HepG2 (cell line): ENCODE measurements around the gene FXYD6. TPM values are rescaled to one million over a fixed set of nuclear protein-coding genes. Genes with fewer than 3 reads are reported as not detected.
A peak's percentile ranks its signal among the peaks of the same experiment; 100 is the strongest.

Experiments used
- ARID2 ChIP-seq: sonication (generic); formaldehyde crosslinking; IDR thresholded peaks from 2 replicates; pipeline ENCODE4 v1.8.1; 2022; ENCODE audit warnings: mild to moderate bottlenecking, missing genetic modification reagents, borderline replicate concordance
- BORCS8-MEF2B ChIP-seq: sonication (generic); formaldehyde crosslinking; IDR thresholded peaks from 2 replicates; pipeline ENCODE4 v1.8.0; 2022; ENCODE audit warnings: mild to moderate bottlenecking, missing genetic modification reagents
- MAZ ChIP-seq, 2 experiments: sonication (generic) in 1 of 2; formaldehyde crosslinking in 1 of 2; IDR thresholded peaks; 2 replicates each; pipeline versions ENCODE4 v1.5.0 to v1.6.1; 2012 to 2020; ENCODE audit warnings: low read depth in 2 of 2, mild to moderate bottlenecking in 2 of 2, borderline replicate concordance in 1 of 2, improper control_type of control experiment in 1 of 2, low read length in 1 of 2, missing genetic modification reagents in 1 of 2, moderate library complexity in 1 of 2
- MEIS2 ChIP-seq: sonication (generic); formaldehyde crosslinking; IDR thresholded peaks from 2 replicates; pipeline ENCODE4 v1.9.0; 2021; ENCODE audit warnings: mild to moderate bottlenecking, missing genetic modification reagents
- NFATC3 ChIP-seq: sonication (generic); formaldehyde crosslinking; IDR thresholded peaks from 2 replicates; pipeline ENCODE4 v1.5.1; 2020; ENCODE audit warnings: mild to moderate bottlenecking, missing genetic modification reagents
- NR2F2 ChIP-seq: IDR thresholded peaks from 2 replicates; pipeline ENCODE4 v1.6.1; 2012; ENCODE audit warnings: low read depth, inconsistent platforms, borderline replicate concordance
- PHF5A ChIP-seq: IDR thresholded peaks from one replicate; pipeline ENCODE4 v1.6.1; 2018; ENCODE audit warnings: low read depth, missing genetic modification reagents; ENCODE audit not compliant: unreplicated experiment
- PRMT3 ChIP-seq: sonication (generic); formaldehyde crosslinking; IDR thresholded peaks from 2 replicates; pipeline ENCODE4 v1.8.1; 2022; ENCODE audit warnings: low read depth, mild to moderate bottlenecking, moderate library complexity, missing genetic modification reagents, borderline replicate concordance
- RAD21 ChIP-seq: fragments of 450-650 bp; formaldehyde crosslinking; IDR thresholded peaks from 2 replicates; pipeline ENCODE4 v1.5.0; 2020; ENCODE audit warnings: mild to moderate bottlenecking
- TBX2 ChIP-seq: sonication (generic); formaldehyde crosslinking; IDR thresholded peaks from 2 replicates; pipeline ENCODE4 v1.5.0; 2020; ENCODE audit warnings: missing genetic modification reagents, mild to moderate bottlenecking, borderline replicate concordance
- TCF12 ChIP-seq, 2 experiments: fragments of 450-650 bp in 1 of 2; sonication (generic) in 1 of 2; formaldehyde crosslinking in 1 of 2; IDR thresholded peaks; 2 replicates each; pipeline versions ENCODE4 v1.6.1 to v1.8.0; 2017 to 2022; ENCODE audit warnings: antibody characterized with exemption in 1 of 2, mild to moderate bottlenecking in 1 of 2, missing genetic modification reagents in 1 of 2, moderate library complexity in 1 of 2
- THYN1 ChIP-seq: sonication (generic); formaldehyde crosslinking; IDR thresholded peaks from 2 replicates; pipeline ENCODE4 v1.8.1; 2023; ENCODE audit warnings: low read depth, mild to moderate bottlenecking, moderate library complexity, missing genetic modification reagents, borderline replicate concordance
- TOE1 ChIP-seq: sonication (generic); formaldehyde crosslinking; IDR thresholded peaks from 2 replicates; pipeline ENCODE4 v1.4.0; 2020; ENCODE audit warnings: mild to moderate bottlenecking, missing genetic modification reagents
- ZBTB10 ChIP-seq: sonication (generic); formaldehyde crosslinking; IDR thresholded peaks from 2 replicates; pipeline ENCODE4 v1.4.0; 2020; ENCODE audit warnings: missing genetic modification reagents, borderline replicate concordance
- ZNF136 ChIP-seq: sonication (generic); formaldehyde crosslinking; IDR thresholded peaks from 2 replicates; pipeline ENCODE4 v1.8.1; 2022; ENCODE audit warnings: low read depth, mild to moderate bottlenecking, moderate library complexity, missing genetic modification reagents
- ZNF143 ChIP-seq: sonication (generic); formaldehyde crosslinking; IDR thresholded peaks from 2 replicates; pipeline ENCODE4 v1.4.0; 2020; ENCODE audit warnings: missing genetic modification reagents
- ZNF44 ChIP-seq: sonication (generic); formaldehyde crosslinking; IDR thresholded peaks from 2 replicates; pipeline ENCODE4 v1.5.1; 2020; ENCODE audit warnings: mild to moderate bottlenecking, missing genetic modification reagents
- ZNF792 ChIP-seq: IDR thresholded peaks from 2 replicates; pipeline ENCODE4 v1.6.1; 2016
- ZNF83 ChIP-seq: sonication (generic); formaldehyde crosslinking; IDR thresholded peaks from 2 replicates; pipeline ENCODE4 v1.4.0; 2020; ENCODE audit warnings: missing genetic modification reagents, mild to moderate bottlenecking, borderline replicate concordance
- polyA plus RNA-seq, 8 experiments: library from polyadenylated mRNA; depleted of rRNA in 3 of 8; stranded (reverse) in 7 of 8; unstranded in 1 of 8; fragments of >200 nt; fragmentation: Illumina TruSeq in 4 of 8; extraction: Trizol in 4 of 8; gene quantifications; 2 replicates each; pipeline versions ENCODE4 v1.2.1 to v1.2.3, GENCODE V29; 2011 to 2016; ENCODE audit warnings: low read depth in 4 of 8, missing spikeins in 1 of 8, mixed read lengths in 1 of 8; ENCODE audit not compliant: insufficient read depth in 1 of 8
- total RNA-seq, 5 experiments: library from RNA; depleted of rRNA; stranded (reverse); fragments of >200 nt; fragmentation: Illumina TruSeq; extraction: Trizol; gene quantifications; 2 replicates each; pipeline ENCODE4 v1.2.3, GENCODE V29; 2016; ENCODE audit warnings: low read depth in 1 of 5
- TF ChIP-seq, protein P1 (sequence below): sonication (generic); formaldehyde crosslinking; IDR thresholded peaks from 2 replicates; pipeline ENCODE4 v1.8.0; 2022; ENCODE audit warnings: missing genetic modification reagents, mild to moderate bottlenecking, moderate library complexity, borderline replicate concordance
- TF ChIP-seq, protein P2 (sequence below): sonication (generic); formaldehyde crosslinking; IDR thresholded peaks from 2 replicates; pipeline ENCODE4 v1.4.0; 2020; ENCODE audit warnings: missing genetic modification reagents

Gene FXYD6
- total and polyA plus RNA-seq, 2 of the 13 experiments (the other 11 are each of a cell fraction or from before 2014, with no cell fraction given): not detected

- TF ChIP-seq BORCS8-MEF2B (CRISPR knock-in tag) (no peak), THYN1 (no peak), ARID2 (CRISPR knock-in tag) (no peak), ZNF44 (CRISPR knock-in tag) (0 out of 2 replicates have a peak, but pooled peaks have one; percentile 69), ZBTB10 (no peak), NR2F2 (no peak), PRMT3 (CRISPR knock-in tag) (no peak), TOE1 (CRISPR knock-in tag) (no peak), TCF12 (IDR thresholded peaks at IDR 0.05) (no peak), TCF12 (CRISPR knock-in tag; IDR thresholded peaks at IDR 0.05) (no peak), ZNF792 (no peak), PHF5A (no peak), NFATC3 (CRISPR knock-in tag) (no peak), RAD21 (CRISPR knock-in tag) (peak; percentile 71), MEIS2 (CRISPR knock-in tag) (no peak), TBX2 (CRISPR knock-in tag) (0 out of 2 replicates have a peak, but pooled peaks have one; percentile 2), MAZ (IDR thresholded peaks at IDR 0.05; ENCODE audit: borderline replicate concordance, low read depth, low read length) (peak; percentile 34; the same call in 1 of the 2 replicates), MAZ (CRISPR knock-in tag; IDR thresholded peaks at IDR 0.05; ENCODE audit: low read depth) (no peak), ZNF83 (CRISPR knock-in tag) (no peak), ZNF143 (CRISPR knock-in tag) (no peak), ZNF136 (CRISPR knock-in tag) (no peak)
- TF ChIP-seq, protein P1, sequence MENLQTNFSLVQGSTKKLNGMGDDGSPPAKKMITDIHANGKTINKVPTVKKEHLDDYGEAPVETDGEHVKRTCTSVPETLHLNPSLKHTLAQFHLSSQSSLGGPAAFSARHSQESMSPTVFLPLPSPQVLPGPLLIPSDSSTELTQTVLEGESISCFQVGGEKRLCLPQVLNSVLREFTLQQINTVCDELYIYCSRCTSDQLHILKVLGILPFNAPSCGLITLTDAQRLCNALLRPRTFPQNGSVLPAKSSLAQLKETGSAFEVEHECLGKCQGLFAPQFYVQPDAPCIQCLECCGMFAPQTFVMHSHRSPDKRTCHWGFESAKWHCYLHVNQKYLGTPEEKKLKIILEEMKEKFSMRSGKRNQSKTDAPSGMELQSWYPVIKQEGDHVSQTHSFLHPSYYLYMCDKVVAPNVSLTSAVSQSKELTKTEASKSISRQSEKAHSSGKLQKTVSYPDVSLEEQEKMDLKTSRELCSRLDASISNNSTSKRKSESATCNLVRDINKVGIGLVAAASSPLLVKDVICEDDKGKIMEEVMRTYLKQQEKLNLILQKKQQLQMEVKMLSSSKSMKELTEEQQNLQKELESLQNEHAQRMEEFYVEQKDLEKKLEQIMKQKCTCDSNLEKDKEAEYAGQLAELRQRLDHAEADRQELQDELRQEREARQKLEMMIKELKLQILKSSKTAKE (CRISPR knock-in tag): no peak
- TF ChIP-seq, protein P2, sequence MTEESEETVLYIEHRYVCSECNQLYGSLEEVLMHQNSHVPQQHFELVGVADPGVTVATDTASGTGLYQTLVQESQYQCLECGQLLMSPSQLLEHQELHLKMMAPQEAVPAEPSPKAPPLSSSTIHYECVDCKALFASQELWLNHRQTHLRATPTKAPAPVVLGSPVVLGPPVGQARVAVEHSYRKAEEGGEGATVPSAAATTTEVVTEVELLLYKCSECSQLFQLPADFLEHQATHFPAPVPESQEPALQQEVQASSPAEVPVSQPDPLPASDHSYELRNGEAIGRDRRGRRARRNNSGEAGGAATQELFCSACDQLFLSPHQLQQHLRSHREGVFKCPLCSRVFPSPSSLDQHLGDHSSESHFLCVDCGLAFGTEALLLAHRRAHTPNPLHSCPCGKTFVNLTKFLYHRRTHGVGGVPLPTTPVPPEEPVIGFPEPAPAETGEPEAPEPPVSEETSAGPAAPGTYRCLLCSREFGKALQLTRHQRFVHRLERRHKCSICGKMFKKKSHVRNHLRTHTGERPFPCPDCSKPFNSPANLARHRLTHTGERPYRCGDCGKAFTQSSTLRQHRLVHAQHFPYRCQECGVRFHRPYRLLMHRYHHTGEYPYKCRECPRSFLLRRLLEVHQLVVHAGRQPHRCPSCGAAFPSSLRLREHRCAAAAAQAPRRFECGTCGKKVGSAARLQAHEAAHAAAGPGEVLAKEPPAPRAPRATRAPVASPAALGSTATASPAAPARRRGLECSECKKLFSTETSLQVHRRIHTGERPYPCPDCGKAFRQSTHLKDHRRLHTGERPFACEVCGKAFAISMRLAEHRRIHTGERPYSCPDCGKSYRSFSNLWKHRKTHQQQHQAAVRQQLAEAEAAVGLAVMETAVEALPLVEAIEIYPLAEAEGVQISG: no peak
Measured at GRCh38 chr11:117817368-117818040, 59.0 kb downstream of the FXYD6 start (continued).
